HG03354 (cell line): ENCODE results near the gene KLK3.
"Not testable (repeated sequence)": the region's sequence is repeated elsewhere in the genome, so short reads cannot be mapped to it uniquely, and the experiment has no call there.

Experiments used
- ATAC-seq: cut with Tn5 transposase; IDR thresholded peaks from one replicate; pipeline ENCODE4 v1.9.1; 2021; ENCODE audit warnings: mild to moderate bottlenecking; ENCODE audit not compliant: unreplicated experiment, poor library complexity, severe bottlenecking

Gene KLK3

GRCh38 chr19:50854636-50855410 is at the start of gene KLK3:
TSS of gene KLK3 (plus strand) at chr19:50854915. CDS start at chr19:50854956, 41 bp downstream.
- no peak for ATAC-seq

GRCh38 chr19:50808856-50809255 is 45.9 kb upstream of the KLK3 start:
- no peak for ATAC-seq

GRCh38 chr19:50811622-50812238 is 43.0 kb upstream of the KLK3 start:
- ATAC-seq: not testable (repeated sequence)

- ATAC-seq: no peak
Observed at GRCh38 chr19:50812474-50812873, 42.2 kb upstream of the KLK3 start.

GRCh38 chr19:50814883-50815282 is 39.8 kb upstream of the KLK3 start:
- no peak for ATAC-seq

GRCh38 chr19:50815439-50815838 is 39.3 kb upstream of the KLK3 start:
- ATAC-seq: no peak

GRCh38 chr19:50817941-50818858 is 36.5 kb upstream of the KLK3 start:
- ATAC-seq: peak; percentile 68

- ATAC-seq: no peak
Observed at GRCh38 chr19:50818859-50819472, 35.7 kb upstream of the KLK3 start.

- ATAC-seq: no peak
Observed at GRCh38 chr19:50819636-50820035, 35.1 kb upstream of the KLK3 start.

GRCh38 chr19:50820086-50820485 is 34.6 kb upstream of the KLK3 start:
- no peak for ATAC-seq

GRCh38 chr19:50820549-50821247 is 34.0 kb upstream of the KLK3 start:
- no peak for ATAC-seq

- ATAC-seq: no peak
Observed at GRCh38 chr19:50821248-50821612, 33.5 kb upstream of the KLK3 start.

GRCh38 chr19:50821622-50822021 is 33.1 kb upstream of the KLK3 start:
- no peak for ATAC-seq

GRCh38 chr19:50822661-50823208 is 32.0 kb upstream of the KLK3 start:
- ATAC-seq: no peak

- ATAC-seq: no peak
Observed at GRCh38 chr19:50823389-50824042, 31.2 kb upstream of the KLK3 start, which contains the start of gene KLK1. TSS of gene KLK1 (minus strand) at chr19:50823787. CDS start at chr19:50823748, 39 bp downstream.

- no peak for ATAC-seq
Observed at GRCh38 chr19:50826492-50827240, 28.0 kb upstream of the KLK3 start.

- no peak for ATAC-seq
Observed at GRCh38 chr19:50827476-50827875, 27.2 kb upstream of the KLK3 start.

- no peak for ATAC-seq
Observed at GRCh38 chr19:50829801-50830200, 24.9 kb upstream of the KLK3 start.
